Activated CD8-positive, alpha-beta memory T cell treated with anti-CD3 and anti-CD28 coated beads, Interleukin-2, amount 50 U/mL, for 24 hours (primary cell): ENCODE results near the gene PARD3B.

Experiments
- DNase-seq: peaks from one replicate; pipeline ENCODE4 v3.0.0-alpha.2; 2020; ENCODE audit errors: extremely low read depth

PARD3B gene

GRCh38 chr2:204590063-204590462 lies 44.8 kb downstream of the PARD3B start:
- no peak for DNase-seq

- DNase-seq: no peak
Observed at GRCh38 chr2:204591225-204591624, 46.0 kb downstream of the PARD3B start.

GRCh38 chr2:204604061-204604460 lies 58.8 kb downstream of the PARD3B start:
- DNase-seq: no peak

- no peak for DNase-seq
Observed at GRCh38 chr2:204608237-204608939, 63.1 kb downstream of the PARD3B start.

- no peak for DNase-seq
Observed at GRCh38 chr2:204611017-204611631, 65.8 kb downstream of the PARD3B start.

GRCh38 chr2:204611764-204612163 lies 66.5 kb downstream of the PARD3B start:
- no peak for DNase-seq

- DNase-seq: no peak
Observed at GRCh38 chr2:204613635-204614034, 68.4 kb downstream of the PARD3B start.

GRCh38 chr2:204615456-204615855 lies 70.2 kb downstream of the PARD3B start:
- DNase-seq: no peak

GRCh38 chr2:204625135-204625534 lies 79.9 kb downstream of the PARD3B start:
- DNase-seq: no peak

GRCh38 chr2:204628926-204629712 lies 83.8 kb downstream of the PARD3B start:
- no peak for DNase-seq

- no peak for DNase-seq
Observed at GRCh38 chr2:204632410-204632809, 87.1 kb downstream of the PARD3B start.

GRCh38 chr2:204634564-204634963 lies 89.3 kb downstream of the PARD3B start:
- DNase-seq: no peak

- no peak for DNase-seq
Observed at GRCh38 chr2:204635478-204635877, 90.2 kb downstream of the PARD3B start.

GRCh38 chr2:204638471-204639194 lies 93.4 kb downstream of the PARD3B start:
- DNase-seq: no peak

- DNase-seq: no peak
Observed at GRCh38 chr2:204643326-204643725, 98.1 kb downstream of the PARD3B start.

- DNase-seq: no peak
Observed at GRCh38 chr2:204645018-204645773, 99.9 kb downstream of the PARD3B start.

- no peak for DNase-seq
Observed at GRCh38 chr2:204647626-204648025, 102.4 kb downstream of the PARD3B start.

- no peak for DNase-seq
Observed at GRCh38 chr2:204650611-204651010, 105.3 kb downstream of the PARD3B start.

GRCh38 chr2:204652063-204652462 lies 106.8 kb downstream of the PARD3B start:
- DNase-seq: no peak

GRCh38 chr2:204654669-204655068 lies 109.4 kb downstream of the PARD3B start:
- DNase-seq: no peak

GRCh38 chr2:204655101-204655500 lies 109.8 kb downstream of the PARD3B start:
- DNase-seq: no peak
